Natural killer cell treated with Interleukin-12 subunit alpha and Interleukin-12 subunit beta and Interleukin-15 and Interleukin-18, amount 100 ng/mL, for 72 hours (primary cell): ENCODE results near the gene PRR7. TPM values are rescaled to one million over a fixed set of nuclear protein-coding genes. Genes with fewer than 3 reads are reported as not detected.
A peak's percentile ranks its signal among the peaks of the same experiment; 100 is the strongest.

ENCODE experiments used
- ATAC-seq, 2 donors: fragments of 150-1000 bp; cut with Tn5 transposase in 1 of 2; sonication (Bioruptor Pico), chemical (Tn5 transposase) in 1 of 2; 2 replicates each; pipeline ENCODE4 v1.10.0; 2021
- DNase-seq: peaks from one replicate; pipeline ENCODE4 v3.0.0; 2022; ENCODE audit warnings: low spot score
- H3K27ac Mint-ChIP-seq, 2 donors: 1 replicate in 1 of 2; 2 replicates in 1 of 2; pipeline ENCODE4 v1.8.0; 2022; ENCODE audit warnings: mixed read lengths in 2 of 2, mild to moderate bottlenecking in 1 of 2, moderate library complexity in 1 of 2
- H3K27me3 Mint-ChIP-seq, 2 donors: 1 replicate in 1 of 2; 2 replicates in 1 of 2; pipeline ENCODE4 v1.8.0; 2022; ENCODE audit warnings: mixed read lengths in 2 of 2
- H3K36me3 Mint-ChIP-seq: one replicate; pipeline ENCODE4 v1.8.0; 2022; ENCODE audit warnings: mixed read lengths
- H3K4me1 Mint-ChIP-seq, 2 donors: 1 replicate in 1 of 2; 2 replicates in 1 of 2; pipeline ENCODE4 v1.8.0; 2022; ENCODE audit warnings: low read depth in 2 of 2, mixed read lengths in 2 of 2, mild to moderate bottlenecking in 1 of 2
- H3K4me3 Mint-ChIP-seq: one replicate; pipeline ENCODE4 v1.8.0; 2022; ENCODE audit warnings: mixed read lengths
- H3K9me3 Mint-ChIP-seq: 2 replicates; pipeline ENCODE4 v1.8.0; 2022; ENCODE audit warnings: mixed read lengths
- total RNA-seq, 2 donors: library from RNA; stranded (reverse); gene quantifications; one replicate each; pipeline ENCODE4 v1.2.3, GENCODE V29; 2022

PRR7 gene, protein sequence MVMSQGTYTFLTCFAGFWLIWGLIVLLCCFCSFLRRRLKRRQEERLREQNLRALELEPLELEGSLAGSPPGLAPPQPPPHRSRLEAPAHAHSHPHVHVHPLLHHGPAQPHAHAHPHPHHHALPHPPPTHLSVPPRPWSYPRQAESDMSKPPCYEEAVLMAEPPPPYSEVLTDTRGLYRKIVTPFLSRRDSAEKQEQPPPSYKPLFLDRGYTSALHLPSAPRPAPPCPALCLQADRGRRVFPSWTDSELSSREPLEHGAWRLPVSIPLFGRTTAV
- 1 to 10 TPM in 1 of 2 donors, under 1 TPM in 1; 0.83 to 2.6 TPM for total RNA-seq

DNA sequence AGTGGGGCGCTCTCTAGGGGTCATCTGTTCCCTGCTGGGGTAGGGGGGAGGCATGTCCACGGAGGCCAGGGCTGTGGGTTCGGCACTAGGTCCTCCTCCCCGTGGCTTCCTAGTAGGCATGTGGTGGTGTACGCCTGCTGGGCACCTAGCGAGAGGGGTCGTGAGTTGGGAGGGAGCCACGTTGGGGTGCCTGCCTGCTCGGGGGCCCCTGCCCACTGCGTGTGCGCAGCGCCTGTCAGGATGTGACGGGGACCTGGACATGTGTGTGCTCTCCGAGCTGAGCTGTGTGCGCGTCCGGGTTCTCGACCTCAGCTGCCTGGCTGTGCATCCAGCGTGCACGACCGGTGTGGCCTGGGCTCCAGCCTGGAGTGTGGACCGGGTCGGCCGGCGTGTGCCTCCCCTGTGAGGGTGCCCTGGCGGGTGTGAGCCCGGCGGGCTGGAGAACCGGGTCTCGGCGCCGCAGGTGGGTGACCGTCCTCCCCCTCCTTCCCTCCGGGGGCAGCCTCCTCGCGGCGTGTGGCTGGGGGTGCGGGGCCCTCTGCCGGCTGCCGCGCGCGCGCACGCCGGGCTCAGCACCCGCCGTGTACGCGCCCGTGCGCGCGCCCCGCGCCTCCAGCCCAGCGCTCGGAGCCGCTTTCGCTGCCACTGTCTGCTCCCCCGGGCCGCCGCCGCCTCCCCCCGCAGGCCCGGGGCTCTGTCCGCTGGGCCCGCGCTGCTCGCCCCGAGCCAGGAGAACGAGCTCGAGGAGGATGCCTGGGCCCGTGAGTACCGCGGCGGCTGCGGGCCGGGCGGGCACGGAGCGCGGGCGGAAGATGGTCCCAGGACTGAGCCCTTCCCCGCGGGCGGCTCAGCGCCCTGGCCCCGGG, at the start of gene PRR7:
Gene PRR7, plus strand, starts transcription at position 615 of the 866 bp plus-strand sequence. CDS start 8,254 bp downstream, outside the sequence.
- H3K36me3 Mint-ChIP-seq = no peaks in the 10 kb centered on the region
- H3K9me3 Mint-ChIP-seq = no peaks in the 10 kb centered on the region
- peaks cover 30% of the 10 kb centered on the region in 2 donors for H3K4me1 Mint-ChIP-seq
- H3K27ac Mint-ChIP-seq = peak within 1 kb of the TSS in 1 of 2 donors; percentile 45
- peak within 1 kb of the TSS; percentile 64 for H3K4me3 Mint-ChIP-seq
- peak; percentile 73 for DNase-seq
- ATAC-seq = peak; percentile 83 to 86
- H3K27me3 Mint-ChIP-seq = peaks cover 0 to 3% of the 10 kb centered on the region in 2 donors

DNA sequence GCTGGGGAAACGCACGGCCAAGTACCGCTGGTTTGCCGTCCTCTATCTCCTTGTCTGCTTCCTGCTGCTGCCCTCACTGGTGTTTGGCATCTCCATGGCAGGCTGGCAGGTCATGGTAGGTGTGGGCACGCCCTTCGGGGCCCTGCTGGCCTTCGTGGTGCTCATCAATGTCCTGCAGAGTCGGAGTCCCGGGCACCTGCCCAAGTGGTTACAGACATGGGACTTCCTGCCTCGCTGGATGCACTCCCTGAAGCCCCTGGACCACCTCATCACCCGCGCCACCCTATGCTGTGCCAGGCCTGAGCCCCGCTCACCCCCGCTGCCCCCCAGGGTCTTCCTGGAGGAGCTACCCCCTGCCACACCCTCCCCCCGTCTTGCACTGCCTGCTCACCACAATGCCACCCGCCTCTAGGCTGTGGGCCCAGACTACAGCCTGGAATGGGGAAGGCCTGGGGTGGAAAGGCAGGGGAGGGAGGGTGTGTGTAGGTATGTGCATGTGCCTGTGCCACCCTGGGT, 48.7 kb upstream of the PRR7 start:
- Mint-ChIP-seq H3K27ac (no peak overlapping the region), H3K9me3 (no peaks in the 10 kb centered on the region), H3K4me1 (peaks cover 5% of the 10 kb centered on the region in 2 donors), H3K36me3 (no peaks in the 10 kb centered on the region), H3K27me3 (peaks cover 8 to 10% of the 10 kb centered on the region in 2 donors), H3K4me3 (no peak overlapping the region)
- ATAC-seq = no peak
- no peak for DNase-seq

GRCh38 chr5:177399997-177400868, 46.4 kb upstream of the PRR7 start, which contains the start of gene PFN3:
Gene PFN3, minus strand, starts transcription at chr5:177400661. Its CDS starts 85 bp downstream, at chr5:177400576.
- DNase-seq = no peak
- no peak for ATAC-seq
- H3K27ac Mint-ChIP-seq = no peak within 1 kb of the TSS
- H3K4me3 Mint-ChIP-seq = no peak within 1 kb of the TSS
- H3K36me3 Mint-ChIP-seq = no peaks in the 10 kb centered on the region
- H3K9me3 Mint-ChIP-seq = no peaks in the 10 kb centered on the region
- H3K4me1 Mint-ChIP-seq = peaks cover 17 to 19% of the 10 kb centered on the region in 2 donors
- peaks cover 10 to 13% of the 10 kb centered on the region in 2 donors for H3K27me3 Mint-ChIP-seq

DNA sequence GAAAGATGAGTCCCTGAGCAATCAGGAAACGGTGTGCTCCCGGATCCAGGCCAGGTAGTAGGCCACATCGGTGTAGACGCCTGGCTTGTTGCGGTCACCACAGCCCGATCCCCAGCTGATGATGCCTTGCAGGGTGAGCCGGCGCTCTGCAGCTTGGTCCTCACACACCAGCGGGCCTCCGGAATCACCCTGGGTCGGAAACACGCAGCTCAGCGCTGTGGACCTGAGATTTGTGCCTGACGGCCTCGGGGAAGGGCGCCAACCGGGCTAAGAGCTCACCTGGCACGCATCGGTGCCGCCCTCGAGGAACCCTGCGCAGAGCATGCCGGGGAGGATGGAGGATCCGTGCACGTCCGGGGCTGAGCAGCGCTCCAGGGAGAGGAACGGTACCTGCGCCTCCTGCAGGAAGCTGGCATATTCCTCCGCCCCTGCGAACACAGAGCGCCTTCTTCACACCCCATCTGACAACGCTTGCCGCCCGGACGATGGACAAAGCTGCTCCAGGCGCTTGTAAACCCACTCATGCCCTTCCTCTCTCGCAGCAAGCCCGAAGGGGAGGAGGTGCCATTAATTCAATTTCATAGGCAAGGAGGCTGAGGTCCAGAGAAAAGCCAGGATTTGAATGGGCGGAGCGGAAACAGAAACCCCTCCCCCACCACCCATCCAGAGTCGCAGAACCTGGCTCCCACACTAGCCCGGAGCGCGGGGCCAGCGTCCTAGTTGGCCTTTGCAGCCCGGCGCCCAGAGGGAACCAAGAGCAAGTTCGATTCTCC, 44.2 kb upstream of the PRR7 start:
- H3K9me3 Mint-ChIP-seq = no peaks in the 10 kb centered on the region
- H3K27me3 Mint-ChIP-seq = peaks cover 10 to 13% of the 10 kb centered on the region in 2 donors
- DNase-seq (no peak), ATAC-seq (no peak)
- no peaks in the 10 kb centered on the region for H3K36me3 Mint-ChIP-seq
- H3K4me3 Mint-ChIP-seq = peak overlapping the region; percentile 68
- H3K4me1 Mint-ChIP-seq = peaks cover 35 to 36% of the 10 kb centered on the region in 2 donors
- no peak overlapping the region for H3K27ac Mint-ChIP-seq

DNA sequence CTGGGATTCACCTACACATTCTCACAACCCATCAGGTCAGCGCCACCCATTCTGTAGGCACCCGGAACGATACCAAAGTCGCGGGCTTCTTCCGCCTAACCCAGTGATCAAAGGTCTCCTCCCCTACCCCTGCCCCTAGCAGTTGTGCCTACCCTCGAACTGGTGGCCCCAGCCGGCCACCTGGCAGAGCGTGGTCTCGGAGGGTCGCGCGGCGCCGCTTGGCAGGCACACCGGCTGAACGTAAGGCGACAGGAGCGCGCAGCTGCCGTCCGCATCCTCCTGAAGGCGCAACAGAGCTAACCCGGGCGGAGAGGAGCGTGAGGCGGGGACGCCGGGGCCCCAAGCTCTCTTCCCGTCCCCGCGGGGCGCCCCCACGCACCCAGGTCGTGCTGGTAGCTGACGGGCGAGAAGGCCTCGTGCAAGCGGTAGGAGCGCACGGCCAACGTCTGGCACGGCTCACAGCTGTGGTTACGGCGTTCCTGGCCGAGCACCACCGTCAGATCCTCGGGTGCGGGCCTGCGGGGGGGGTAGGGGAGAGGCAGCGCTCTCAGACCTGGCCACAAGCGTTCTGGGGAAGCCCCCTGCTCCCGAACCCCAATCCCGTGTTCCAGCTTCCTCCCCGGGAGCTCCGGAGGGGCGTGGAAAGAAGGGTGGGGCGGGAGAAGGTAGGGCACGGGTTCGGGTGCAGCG, 43.4 kb upstream of the PRR7 start:
- Mint-ChIP-seq H3K9me3 (no peaks in the 10 kb centered on the region), H3K27me3 (peaks cover 10 to 13% of the 10 kb centered on the region in 2 donors), H3K36me3 (no peaks in the 10 kb centered on the region), H3K27ac (no peak overlapping the region), H3K4me3 (peak overlapping the region; percentile 68), H3K4me1 (peaks cover 35 to 36% of the 10 kb centered on the region in 2 donors)
- ATAC-seq (peak; percentile 10 to 26), DNase-seq (no peak)

DNA sequence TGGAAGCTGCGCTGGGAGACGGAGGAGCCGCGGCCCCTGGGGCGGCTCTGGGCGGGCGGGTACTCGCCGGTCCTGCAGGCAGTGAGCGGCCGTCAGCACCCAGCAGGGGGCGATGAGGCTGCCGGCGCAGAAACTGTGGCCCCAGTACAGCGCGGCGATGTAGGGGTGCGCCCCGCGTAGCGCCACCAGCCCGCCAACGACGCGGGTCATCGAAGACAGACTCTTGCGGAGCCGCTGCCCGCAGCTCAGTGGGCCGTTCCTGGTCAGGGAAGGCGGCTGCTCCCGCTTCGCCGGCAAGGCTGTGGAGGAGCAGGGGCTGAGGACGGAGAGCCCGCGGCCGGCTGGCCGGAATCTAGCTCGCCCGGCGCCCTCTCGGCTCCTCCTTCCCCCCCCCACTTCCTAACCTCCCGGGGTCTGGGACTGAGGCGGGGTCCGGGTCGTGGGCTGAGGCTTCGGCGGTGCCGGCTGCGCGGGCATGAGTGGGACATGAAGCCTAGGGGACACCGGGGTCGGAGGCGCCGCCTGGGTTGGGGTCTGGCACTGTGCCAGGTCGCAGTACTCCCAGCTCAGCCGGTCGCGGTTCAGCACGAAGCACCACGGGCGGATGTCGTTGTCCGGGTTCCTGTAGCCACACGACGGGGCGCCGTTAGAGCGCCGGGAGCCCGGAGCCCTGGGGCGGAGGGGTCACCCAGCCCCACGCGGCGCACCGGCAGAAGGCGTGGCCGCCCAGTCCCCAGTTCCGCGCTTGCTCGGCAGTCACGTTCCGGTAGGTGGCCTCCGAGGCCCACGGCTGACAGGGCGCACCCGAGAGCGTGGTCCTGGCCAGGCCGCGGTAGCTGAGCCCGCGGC, 42.6 kb upstream of the PRR7 start:
- Mint-ChIP-seq H3K36me3 (no peaks in the 10 kb centered on the region), H3K27ac (no peak overlapping the region), H3K9me3 (no peaks in the 10 kb centered on the region), H3K4me1 (peaks cover 38 to 39% of the 10 kb centered on the region in 2 donors), H3K4me3 (peak overlapping the region; percentile 68), H3K27me3 (peaks cover 10 to 13% of the 10 kb centered on the region in 2 donors)
- ATAC-seq (peak; percentile 93 to 94), DNase-seq (peak; percentile 84)

GRCh38 chr5:177404641-177405179, 41.9 kb upstream of the PRR7 start:
- H3K27ac Mint-ChIP-seq = no peak overlapping the region
- ATAC-seq (no peak), DNase-seq (no peak)
- H3K4me3 Mint-ChIP-seq = peak overlapping the region; percentile 68
- H3K36me3 Mint-ChIP-seq = no peaks in the 10 kb centered on the region
- peaks cover 10 to 13% of the 10 kb centered on the region in 2 donors for H3K27me3 Mint-ChIP-seq
- H3K4me1 Mint-ChIP-seq = peaks cover 43% of the 10 kb centered on the region in 2 donors
- no peaks in the 10 kb centered on the region for H3K9me3 Mint-ChIP-seq

- ATAC-seq (no peak), DNase-seq (no peak)
- H3K4me3 Mint-ChIP-seq = peak overlapping the region; percentile 68
- no peaks in the 10 kb centered on the region for H3K9me3 Mint-ChIP-seq
- H3K27me3 Mint-ChIP-seq = peaks cover 10 to 13% of the 10 kb centered on the region in 2 donors
- H3K4me1 Mint-ChIP-seq = peaks cover 43 to 44% of the 10 kb centered on the region in 2 donors
- H3K27ac Mint-ChIP-seq = no peak overlapping the region
- no peaks in the 10 kb centered on the region for H3K36me3 Mint-ChIP-seq
These were observed 41.3 kb upstream of the PRR7 start for GRCh38 chr5:177405312-177405711.

- H3K27ac Mint-ChIP-seq = peak overlapping the region in 1 of 2 donors; percentile 47
- DNase-seq (no peak), ATAC-seq (peak in 1 of 2 donors; percentile 26)
- H3K27me3 Mint-ChIP-seq = peaks cover 10 to 13% of the 10 kb centered on the region in 2 donors
- no peaks in the 10 kb centered on the region for H3K36me3 Mint-ChIP-seq
- H3K9me3 Mint-ChIP-seq = no peaks in the 10 kb centered on the region
- H3K4me3 Mint-ChIP-seq = peak overlapping the region; percentile 48
- H3K4me1 Mint-ChIP-seq = peaks cover 48 to 49% of the 10 kb centered on the region in 2 donors
These were observed 40.8 kb upstream of the PRR7 start for GRCh38 chr5:177405805-177406204.

DNA sequence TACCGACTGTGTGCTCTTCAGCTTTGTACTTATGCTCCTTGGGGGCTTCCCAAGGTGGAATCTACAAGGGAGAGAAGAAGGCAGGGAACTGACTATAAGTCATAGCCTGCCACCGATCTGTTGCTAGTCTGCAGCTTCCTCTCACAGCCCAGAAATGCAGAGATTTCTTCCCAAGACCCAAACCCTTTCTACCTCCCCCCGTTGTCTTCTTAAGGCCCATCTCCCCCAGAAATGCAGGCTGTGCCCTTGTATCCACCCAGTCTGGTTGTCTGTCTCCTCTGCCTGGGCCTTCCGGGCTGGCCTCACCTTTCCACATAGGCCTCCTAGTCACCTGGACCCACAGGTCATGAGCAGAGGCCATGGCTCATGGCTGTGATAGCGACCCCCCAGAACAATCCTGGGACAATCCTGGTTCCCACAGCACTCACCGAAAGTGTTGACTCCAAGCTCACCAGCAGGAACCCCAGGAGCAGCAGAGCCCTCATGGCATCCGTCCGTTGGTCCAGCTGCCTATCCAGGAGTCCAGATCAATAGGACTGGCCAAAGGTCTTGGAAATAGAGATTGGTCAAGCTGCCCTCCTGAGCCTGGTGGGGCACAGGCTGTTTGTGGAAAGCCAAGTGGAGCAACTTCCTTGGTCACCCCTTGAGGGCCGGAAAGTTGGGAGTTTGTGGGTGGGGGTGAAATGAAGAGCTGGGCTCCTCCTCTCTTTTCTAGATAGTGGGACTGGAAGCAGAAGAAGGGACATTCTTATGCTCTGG, 37.4 kb upstream of the PRR7 start, which contains the start of gene F12:
Gene F12, minus strand, starts transcription at position 522 of the 759 bp plus-strand sequence. Its CDS starts 37 bp downstream, at position 485.
- no peaks in the 10 kb centered on the region for H3K36me3 Mint-ChIP-seq
- peak within 1 kb of the TSS; percentile 42 to 81 for H3K27ac Mint-ChIP-seq
- H3K4me3 Mint-ChIP-seq = peak within 1 kb of the TSS; percentile 55
- no peaks in the 10 kb centered on the region for H3K9me3 Mint-ChIP-seq
- no peaks in the 10 kb centered on the region for H3K27me3 Mint-ChIP-seq
- ATAC-seq (no peak), DNase-seq (no peak)
- H3K4me1 Mint-ChIP-seq = peaks cover 58 to 65% of the 10 kb centered on the region in 2 donors
